ENCODE data around the gene MAT2A. TPM values are rescaled to one million over a fixed set of nuclear protein-coding genes. Genes with fewer than 3 reads are reported as not detected.

MAT2A gene
- total and polyA plus RNA-seq, 10 of the 15 experiments (the other 5 are each of a cell fraction or from before 2014, with no cell fraction given), result 97.6 to 408 (median 290) TPM

DNA sequence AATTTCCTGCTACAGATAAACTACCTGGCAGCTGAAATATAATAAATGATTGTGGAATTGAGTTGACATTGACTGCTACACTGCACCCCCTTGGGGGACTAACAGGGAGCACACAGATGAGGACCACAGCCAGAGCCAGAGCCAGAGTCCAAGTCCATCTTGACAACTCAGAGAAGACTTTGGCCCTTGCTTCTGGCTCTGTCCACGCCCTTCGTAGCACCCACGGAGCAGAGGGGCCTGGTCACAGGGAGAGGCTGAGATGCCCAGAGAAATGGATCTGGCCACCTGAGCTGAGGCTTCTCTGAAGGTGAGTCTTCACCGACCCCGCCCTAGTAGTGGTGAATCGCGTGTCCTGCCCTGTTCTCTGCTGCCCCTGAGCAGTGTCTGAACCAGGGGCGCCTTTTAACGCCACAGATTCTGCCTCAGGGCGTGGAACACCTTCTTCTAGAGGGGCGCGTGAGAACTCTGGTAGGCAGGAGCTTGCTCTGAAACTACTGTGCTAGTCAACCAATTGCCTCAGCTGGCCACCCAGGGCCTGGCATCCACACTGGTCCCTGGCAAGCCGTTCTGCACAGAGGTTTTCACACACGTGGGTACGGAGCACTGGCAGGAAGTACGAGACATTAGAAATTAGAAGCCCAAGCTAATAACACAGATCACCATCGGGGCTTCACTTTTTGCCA lies 35.7 kb upstream of the MAT2A start (continued):
- TF ChIP-seq, protein P1, sequence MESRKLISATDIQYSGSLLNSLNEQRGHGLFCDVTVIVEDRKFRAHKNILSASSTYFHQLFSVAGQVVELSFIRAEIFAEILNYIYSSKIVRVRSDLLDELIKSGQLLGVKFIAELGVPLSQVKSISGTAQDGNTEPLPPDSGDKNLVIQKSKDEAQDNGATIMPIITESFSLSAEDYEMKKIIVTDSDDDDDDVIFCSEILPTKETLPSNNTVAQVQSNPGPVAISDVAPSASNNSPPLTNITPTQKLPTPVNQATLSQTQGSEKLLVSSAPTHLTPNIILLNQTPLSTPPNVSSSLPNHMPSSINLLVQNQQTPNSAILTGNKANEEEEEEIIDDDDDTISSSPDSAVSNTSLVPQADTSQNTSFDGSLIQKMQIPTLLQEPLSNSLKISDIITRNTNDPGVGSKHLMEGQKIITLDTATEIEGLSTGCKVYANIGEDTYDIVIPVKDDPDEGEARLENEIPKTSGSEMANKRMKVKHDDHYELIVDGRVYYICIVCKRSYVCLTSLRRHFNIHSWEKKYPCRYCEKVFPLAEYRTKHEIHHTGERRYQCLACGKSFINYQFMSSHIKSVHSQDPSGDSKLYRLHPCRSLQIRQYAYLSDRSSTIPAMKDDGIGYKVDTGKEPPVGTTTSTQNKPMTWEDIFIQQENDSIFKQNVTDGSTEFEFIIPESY (IDR thresholded peaks at IDR 0.05), result no peak
- TF ChIP-seq POLR2AphosphoS2 (IDR thresholded peaks at IDR 0.05; ENCODE audit: low read depth, low read length), result no peak
- TF ChIP-seq, protein P2, sequence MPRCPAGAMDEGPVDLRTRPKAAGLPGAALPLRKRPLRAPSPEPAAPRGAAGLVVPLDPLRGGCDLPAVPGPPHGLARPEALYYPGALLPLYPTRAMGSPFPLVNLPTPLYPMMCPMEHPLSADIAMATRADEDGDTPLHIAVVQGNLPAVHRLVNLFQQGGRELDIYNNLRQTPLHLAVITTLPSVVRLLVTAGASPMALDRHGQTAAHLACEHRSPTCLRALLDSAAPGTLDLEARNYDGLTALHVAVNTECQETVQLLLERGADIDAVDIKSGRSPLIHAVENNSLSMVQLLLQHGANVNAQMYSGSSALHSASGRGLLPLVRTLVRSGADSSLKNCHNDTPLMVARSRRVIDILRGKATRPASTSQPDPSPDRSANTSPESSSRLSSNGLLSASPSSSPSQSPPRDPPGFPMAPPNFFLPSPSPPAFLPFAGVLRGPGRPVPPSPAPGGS (IDR thresholded peaks at IDR 0.05; ENCODE audit: borderline replicate concordance, insufficient read depth, low read depth, low read length, poor library complexity, severe bottlenecking), result no peak
- no peak for TF ChIP-seq ZNF274 (IDR thresholded peaks at IDR 0.05; ENCODE audit: insufficient read depth, insufficient read length)
- TF ChIP-seq, protein P3, sequence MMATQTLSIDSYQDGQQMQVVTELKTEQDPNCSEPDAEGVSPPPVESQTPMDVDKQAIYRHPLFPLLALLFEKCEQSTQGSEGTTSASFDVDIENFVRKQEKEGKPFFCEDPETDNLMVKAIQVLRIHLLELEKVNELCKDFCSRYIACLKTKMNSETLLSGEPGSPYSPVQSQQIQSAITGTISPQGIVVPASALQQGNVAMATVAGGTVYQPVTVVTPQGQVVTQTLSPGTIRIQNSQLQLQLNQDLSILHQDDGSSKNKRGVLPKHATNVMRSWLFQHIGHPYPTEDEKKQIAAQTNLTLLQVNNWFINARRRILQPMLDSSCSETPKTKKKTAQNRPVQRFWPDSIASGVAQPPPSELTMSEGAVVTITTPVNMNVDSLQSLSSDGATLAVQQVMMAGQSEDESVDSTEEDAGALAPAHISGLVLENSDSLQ (IDR thresholded peaks at IDR 0.05), result no peak
